Skeletal muscle tissue (tissue), 1 donor: ENCODE measurements around the gene PLEKHB1. TPM values are rescaled to one million over a fixed set of nuclear protein-coding genes. Genes with fewer than 3 reads are reported as not detected.

Experiments
- total RNA-seq: library from RNA; depleted of rRNA; stranded (reverse); fragments of >200 nt; gene quantifications from one replicate; pipeline ENCODE4 v1.2.3, GENCODE V29; 2014

The PLEKHB1 gene
- total RNA-seq, 1 donor from 2014 or later = 1.0 TPM

Other genes with a start within 250 kb of the PLEKHB1 start
- gene FAM168A, start 48.5 kb upstream of the PLEKHB1 start, total RNA-seq = 13.0 TPM
- gene RAB6A, start 114.5 kb downstream of the PLEKHB1 start, total RNA-seq = 87.2 TPM
- 25.6 TPM for gene MRPL48, start 141.3 kb downstream of the PLEKHB1 start, total RNA-seq
- 73.1 TPM for gene COA4, start 230.3 kb downstream of the PLEKHB1 start, total RNA-seq
- gene PAAF1, start 230.4 kb downstream of the PLEKHB1 start, total RNA-seq = 17.2 TPM